K562 (cell line): ENCODE results near the gene TBX1. TPM values are rescaled to one million over a fixed set of nuclear protein-coding genes. Genes with fewer than 3 reads are reported as not detected.

Experiments
- ATAC-seq: fragments of 200-7000 bp; cut with Tn5 transposase; 3 replicates; pipeline ENCODE4 v1.9.1; 2020; ENCODE audit warnings: moderate library complexity
- BruUV-seq: library from RNA; stranded (reverse); fragments of 400-500 nt; replicated peaks from 2 replicates; lab custom pipeline; 2021; lab: Mats Ljungman, UMichigan
- CTCF ChIA-PET: fragments of 300-600 bp; formaldehyde crosslinking; extraction: SDS; loops from one replicate; lab custom pipeline; 2021; ENCODE audit warnings: low intra/inter-chr PET ratio; lab: Yijun Ruan, JAX
- POLR2A ChIA-PET: fragments of 300-600, 350-650 bp; sonication (Branson Sonifier 250); formaldehyde crosslinking; extraction: SDS; loops from one replicate; lab custom pipeline; 2021; ENCODE audit warnings: antibody characterized with exemption, inconsistent platforms; lab: Yijun Ruan, JAX
- DNase-seq, 4 experiments: peaks; one replicate each; pipeline versions ENCODE4 v3.0.0 to v3.0.0-alpha.2; 2011 to 2018; ENCODE audit warnings: low spot score in 3 of 4, mixed read lengths in 3 of 4; ENCODE audit errors: extremely low read depth in 1 of 4
- FAIRE-seq: peaks from 2 replicates; lab custom pipeline; 2011; peaks lifted over from hg19 to GRCh38; lab: Jason Lieb, UNC
- H2AFZ ChIP-seq: 2 replicates; pipeline ENCODE4 v1.6.0; 2011; ENCODE audit warnings: low read depth, low read length, control low read depth, inconsistent platforms
- H3K27ac ChIP-seq: fragments of 200-600 bp; 3 replicates; pipeline ENCODE4 v1.8.0; 2011; ENCODE audit warnings: low read depth, mild to moderate bottlenecking, control low read depth, inconsistent platforms, low read length, moderate library complexity, mixed read lengths; ENCODE audit errors: extremely low read depth
- H3K27me3 ChIP-seq, 2 experiments: fragments of 300-600 bp in 1 of 2; 2 replicates in 1 of 2; 3 replicates in 1 of 2; pipeline versions ENCODE4 v1.6.0 to v1.8.0; 2011; ENCODE audit warnings: inconsistent platforms in 2 of 2, low read length in 2 of 2, mild to moderate bottlenecking in 1 of 2, mixed read lengths in 1 of 2, moderate library complexity in 1 of 2; ENCODE audit not compliant: control insufficient read depth in 2 of 2, insufficient read depth in 2 of 2
- H3K36me3 ChIP-seq: fragments of 300-600 bp; 3 replicates; pipeline ENCODE4 v1.8.0; 2011; ENCODE audit warnings: mild to moderate bottlenecking, low read length, inconsistent platforms; ENCODE audit not compliant: control insufficient read depth, insufficient read depth
- H3K4me1 ChIP-seq, 2 experiments: fragments of 200-600 bp in 1 of 2; replicated peaks in 1 of 2; 2 replicates in 1 of 2; 3 replicates in 1 of 2; pipeline versions ENCODE4 v1.5.1 to v1.8.0; 2011; ENCODE audit warnings: inconsistent platforms in 2 of 2, low read length in 2 of 2, mild to moderate bottlenecking in 1 of 2, mixed read lengths in 1 of 2, moderate library complexity in 1 of 2; ENCODE audit not compliant: control insufficient read depth in 2 of 2, insufficient read depth in 2 of 2
- H3K4me2 ChIP-seq: 2 replicates; pipeline ENCODE4 v1.6.1; 2011; ENCODE audit warnings: low read length, control low read depth, inconsistent platforms, mixed read lengths; ENCODE audit not compliant: insufficient read depth
- H3K4me3 ChIP-seq: fragments of 200-600 bp; sonication (generic), shearing (Covaris generic); 2 replicates; pipeline ENCODE4 v1.5.1; 2016; ENCODE audit warnings: control low read depth, inconsistent platforms
- H3K79me2 ChIP-seq: fragments of 200-600 bp; 3 replicates; pipeline ENCODE4 v1.8.0; 2011; ENCODE audit warnings: low read length, inconsistent platforms; ENCODE audit not compliant: control insufficient read depth, insufficient read depth
- H3K9ac ChIP-seq, 2 experiments: 2 replicates each; pipeline versions ENCODE4 v1.6.0 to v1.6.1; 2011; ENCODE audit warnings: low read depth in 2 of 2, low read length in 2 of 2, control low read depth in 1 of 2, inconsistent platforms in 1 of 2, mild to moderate bottlenecking in 1 of 2, mixed read lengths in 1 of 2; ENCODE audit not compliant: insufficient read depth in 1 of 2
- H3K9me1 ChIP-seq: one replicate; pipeline ENCODE4 v1.6.0; 2011; ENCODE audit warnings: inconsistent platforms, mild to moderate bottlenecking, low read length, moderate library complexity; ENCODE audit not compliant: control insufficient read depth, insufficient read depth
- H3K9me3 ChIP-seq: replicated peaks from 2 replicates; pipeline ENCODE4 v1.5.1; 2011; ENCODE audit warnings: low read depth, low read length, inconsistent platforms; ENCODE audit not compliant: control insufficient read depth, insufficient read depth
- H4K20me1 ChIP-seq: replicated peaks from 2 replicates; pipeline ENCODE4 v1.6.1; 2011; ENCODE audit warnings: low read length, inconsistent platforms, mixed read lengths; ENCODE audit not compliant: control insufficient read depth, insufficient read depth
- ARHGAP35 ChIP-seq: fragments of 450-650 bp; IDR thresholded peaks from 2 replicates; pipeline ENCODE4 v1.6.1; 2018; ENCODE audit not compliant: partially characterized antibody
- ATF1 ChIP-seq, 2 experiments: fragments of 450-650 bp in 1 of 2; IDR thresholded peaks; 2 replicates each; pipeline ENCODE4 v1.6.1; 2016; ENCODE audit warnings: missing compliant biosample characterization in 1 of 2, missing genetic modification characterization in 1 of 2
- BMI1 ChIP-seq: fragments of 150-350 bp; IDR thresholded peaks from 2 replicates; pipeline ENCODE4 v1.6.1; 2014; ENCODE audit warnings: low read length
- CAMTA2 ChIP-seq: fragments of 250-450 bp; sonication (Bioruptor Pico); conservative IDR thresholded peaks from 2 replicates; pipeline ENCODE4 v1.5.1; 2022
- CHD4 ChIP-seq: fragments of 200-600 bp; sonication (generic); IDR thresholded peaks from 3 replicates; pipeline ENCODE4 v1.6.1; 2012; ENCODE audit warnings: low read depth, mild to moderate bottlenecking, mixed read lengths, low read length, inconsistent platforms; ENCODE audit not compliant: insufficient read depth, insufficient replicate concordance, poor library complexity, severe bottlenecking
- RBBP5 ChIP-seq: fragments of 200-600 bp; sonication (generic); IDR thresholded peaks from 2 replicates; pipeline ENCODE4 v1.6.1; 2012; ENCODE audit warnings: borderline replicate concordance, mild to moderate bottlenecking, low read length, control low read depth, inconsistent platforms; ENCODE audit not compliant: insufficient read depth, poor library complexity, severe bottlenecking
- SRF ChIP-seq, 2 experiments: fragments of 250-450, 450-650 bp in 1 of 2; sonication (Bioruptor Pico) in 1 of 2; sonication (generic) in 1 of 2; formaldehyde crosslinking; IDR thresholded peaks; 2 replicates each; pipeline versions ENCODE4 v1.5.0 to v1.5.1; 2020 to 2022; ENCODE audit warnings: mild to moderate bottlenecking in 1 of 2, missing genetic modification reagents in 1 of 2
- TSC22D4 ChIP-seq: fragments of 450-650 bp; IDR thresholded peaks from 2 replicates; pipeline ENCODE4 v1.6.1; 2016; ENCODE audit warnings: missing genetic modification characterization, missing biosample characterization, control low read depth
- ZC3H11A ChIP-seq: IDR thresholded peaks from 2 replicates; pipeline ENCODE4 v1.6.1; 2012; ENCODE audit warnings: low read depth, low read length, improper control_type of control experiment
- ZNF165 ChIP-seq: fragments of 250-450 bp; sonication (Bioruptor Pico); IDR thresholded peaks from 2 replicates; pipeline ENCODE4 v1.4.0; 2020; ENCODE audit warnings: borderline replicate concordance
- ZNF174 ChIP-seq: fragments of 250-450 bp; sonication (Bioruptor Pico); IDR thresholded peaks from 2 replicates; pipeline ENCODE4 v1.4.0; 2020; ENCODE audit warnings: mild to moderate bottlenecking
- WGBS: fragments of 100-300 bp; shearing (Covaris generic); methylation state at CpG from one replicate; pipeline ENCODE4 v1.1.6; 2016; ENCODE audit warnings: low coverage, mixed read lengths; ENCODE audit not compliant: insufficient coverage; ENCODE audit errors: missing lambda C conversion rate; 5-methylcytosine and 5-hydroxymethylcytosine counted together
- in situ Hi-C: fragments of 300-500 bp; cut with MboI; formaldehyde crosslinking; loops from 4 replicates; pipeline ENCODE4 v1.15.0; 2018; ENCODE audit warnings: inconsistent platforms, mixed read lengths
- intact Hi-C: fragments of 100-400 bp; cut with micrococcal nuclease; formaldehyde crosslinking; loops from 2 replicates; pipeline ENCODE4 v1.14.2; 2022
- polyA plus RNA-seq, 8 experiments: library from polyadenylated mRNA; depleted of rRNA in 4 of 8; stranded (reverse) in 5 of 8; unstranded in 3 of 8; fragments of >200 nt; fragmentation: Nextera tagmentation in 2 of 8; fragmentation: Illumina TruSeq in 1 of 8; extraction: Ambion mirVana in 2 of 8; extraction: Trizol in 1 of 8; gene quantifications; 2 replicates each; pipeline versions ENCODE4 v1.2.1 to v1.2.3, GENCODE V29; 2011 to 2014; ENCODE audit warnings: inconsistent platforms in 1 of 8, missing spikeins in 1 of 8
- total RNA-seq, 7 experiments: library from RNA; depleted of rRNA in 6 of 7; stranded (reverse); fragments of >200 nt in 6 of 7; fragmentation: Illumina TruSeq in 2 of 7; extraction: Trizol in 2 of 7; gene quantifications; 2 replicates each; pipeline versions ENCODE4 v1.2.1 to v1.2.3, GENCODE V29; 2011 to 2021; ENCODE audit warnings: low replicate concordance in 1 of 7
- TF ChIP-seq, protein P1 (sequence below): sonication (generic); formaldehyde crosslinking; IDR thresholded peaks from 2 replicates; pipeline ENCODE4 v1.8.1; 2023; ENCODE audit warnings: mild to moderate bottlenecking, missing genetic modification reagents
- TF ChIP-seq, protein P2 (sequence below): fragments of 450-650 bp; IDR thresholded peaks from 2 replicates; pipeline ENCODE4 v1.6.1; 2016; ENCODE audit warnings: low read depth, mild to moderate bottlenecking, moderate library complexity
- TF ChIP-seq, protein P3 (sequence below): IDR thresholded peaks from 2 replicates; pipeline ENCODE4 v1.6.1; 2014; ENCODE audit warnings: antibody characterized with exemption

The TBX1 gene
- total and polyA plus RNA-seq, 9 of the 15 experiments (the other 6 are each of a cell fraction or from before 2014, with no cell fraction given): 0.07 to 35.0 (median 3.9) TPM

- TF ChIP-seq, protein P1, sequence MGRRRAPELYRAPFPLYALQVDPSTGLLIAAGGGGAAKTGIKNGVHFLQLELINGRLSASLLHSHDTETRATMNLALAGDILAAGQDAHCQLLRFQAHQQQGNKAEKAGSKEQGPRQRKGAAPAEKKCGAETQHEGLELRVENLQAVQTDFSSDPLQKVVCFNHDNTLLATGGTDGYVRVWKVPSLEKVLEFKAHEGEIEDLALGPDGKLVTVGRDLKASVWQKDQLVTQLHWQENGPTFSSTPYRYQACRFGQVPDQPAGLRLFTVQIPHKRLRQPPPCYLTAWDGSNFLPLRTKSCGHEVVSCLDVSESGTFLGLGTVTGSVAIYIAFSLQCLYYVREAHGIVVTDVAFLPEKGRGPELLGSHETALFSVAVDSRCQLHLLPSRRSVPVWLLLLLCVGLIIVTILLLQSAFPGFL (CRISPR knock-in tag): no peak
- TF ChIP-seq, protein P2, sequence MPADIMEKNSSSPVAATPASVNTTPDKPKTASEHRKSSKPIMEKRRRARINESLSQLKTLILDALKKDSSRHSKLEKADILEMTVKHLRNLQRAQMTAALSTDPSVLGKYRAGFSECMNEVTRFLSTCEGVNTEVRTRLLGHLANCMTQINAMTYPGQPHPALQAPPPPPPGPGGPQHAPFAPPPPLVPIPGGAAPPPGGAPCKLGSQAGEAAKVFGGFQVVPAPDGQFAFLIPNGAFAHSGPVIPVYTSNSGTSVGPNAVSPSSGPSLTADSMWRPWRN: no peak
- TF ChIP-seq ZNF165 (CRISPR knock-in tag): no peak
Observed at GRCh38 chr22:19729507-19729906, 31.1 kb upstream of the TBX1 start (continued).

GRCh38 chr22:19730198-19730597 lies 30.4 kb upstream of the TBX1 start:
- BruUV-seq: no TSS peak
- CTCF ChIA-PET: interaction anchor here (0.5 to 5.6 kb wide), 16 partner anchors 13 to 399 kb away, joined by 3 to 156 read pairs (median 6); no protein-coding TSS in a partner anchor
- no peak for ATAC-seq
- in situ Hi-C loops (loop anchor here (5.0 kb wide), 1 partner anchor 182 kb away; no protein-coding TSS in a partner anchor), intact Hi-C loops (loop anchor here (1.0 to 5.0 kb wide), 8 partner anchors 37 to 399 kb away; partner anchors contain the start of genes GNB1L, RANBP1, RTL10 and TRMT2A)
- POLR2A ChIA-PET: interaction anchor here (0.6 to 4.2 kb wide), 38 partner anchors 8 to 683 kb away, joined by 3 to 58 read pairs (median 4); partner anchors contain the start of genes CDC45, GNB1L and RTL10
- H3K9ac ChIP-seq: peak overlapping the region; percentile 47 to 87; a peak in 3 of 4 replicates
- peak overlapping the region; percentile 6; the same call in 2 of the 3 replicates for H3K27ac ChIP-seq
- H3K4me1 ChIP-seq: peaks cover 11 to 61% of the 10 kb centered on the region in 2 experiments
- H3K9me1 ChIP-seq: peaks cover 2% of the 10 kb centered on the region
- peaks cover 11% of the 10 kb centered on the region; the same call in 1 of the 2 replicates for H4K20me1 ChIP-seq
- 87% methylated on average over 8 of the region's 8 CpGs for WGBS
- no peak for FAIRE-seq
- H3K4me3 ChIP-seq: no peak overlapping the region
- no peaks in the 10 kb centered on the region for H3K36me3 ChIP-seq
- H3K27me3 ChIP-seq: peaks cover 0 to 16% of the 10 kb centered on the region in 2 experiments; a peak in 3 of 5 replicates
- peak overlapping the region; percentile 82 for H3K4me2 ChIP-seq
- DNase-seq: no peak
- no peaks in the 10 kb centered on the region; the same call in 2 of the 3 replicates for H3K79me2 ChIP-seq
- H2AFZ ChIP-seq: peak overlapping the region; percentile 95
- no peaks in the 10 kb centered on the region for H3K9me3 ChIP-seq
- no peak for TF ChIP-seq RBBP5
- peak; percentile 7 for TF ChIP-seq CHD4
- TF ChIP-seq TSC22D4 (tag): peak; percentile 65; the same call in 1 of the 2 replicates
- 0 out of 2 replicates have a peak, but pooled peaks have one; percentile 1 for TF ChIP-seq BMI1
- 0 out of 2 replicates have a peak, but pooled peaks have one; percentile 24 for TF ChIP-seq ATF1 (CRISPR knock-in tag; IDR thresholded peaks at IDR 0.05)
- TF ChIP-seq ATF1 (tag; IDR thresholded peaks at IDR 0.05): no peak
- TF ChIP-seq CAMTA2 (CRISPR knock-in tag): 0 out of 2 replicates have a peak, but pooled peaks have one; percentile 52
- TF ChIP-seq ZC3H11A: 0 out of 2 replicates have a peak, but pooled peaks have one; percentile 29
- TF ChIP-seq ARHGAP35: peak; percentile 22
- TF ChIP-seq ZNF174 (CRISPR knock-in tag): no peak
- TF ChIP-seq SRF (CRISPR knock-in tag; IDR thresholded peaks at IDR 0.05): 0 out of 4 replicates have a peak, but pooled peaks of 1 of the 2 experiments have one; percentile 3
- TF ChIP-seq, protein P3, sequence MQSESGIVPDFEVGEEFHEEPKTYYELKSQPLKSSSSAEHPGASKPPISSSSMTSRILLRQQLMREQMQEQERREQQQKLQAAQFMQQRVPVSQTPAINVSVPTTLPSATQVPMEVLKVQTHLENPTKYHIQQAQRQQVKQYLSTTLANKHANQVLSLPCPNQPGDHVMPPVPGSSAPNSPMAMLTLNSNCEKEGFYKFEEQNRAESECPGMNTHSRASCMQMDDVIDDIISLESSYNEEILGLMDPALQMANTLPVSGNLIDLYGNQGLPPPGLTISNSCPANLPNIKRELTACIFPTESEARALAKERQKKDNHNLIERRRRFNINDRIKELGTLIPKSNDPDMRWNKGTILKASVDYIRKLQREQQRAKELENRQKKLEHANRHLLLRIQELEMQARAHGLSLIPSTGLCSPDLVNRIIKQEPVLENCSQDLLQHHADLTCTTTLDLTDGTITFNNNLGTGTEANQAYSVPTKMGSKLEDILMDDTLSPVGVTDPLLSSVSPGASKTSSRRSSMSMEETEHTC: no peak
